IPS-11a (cell line): ENCODE measurements around the gene QRICH2.
"Not testable (repeated sequence)": the region's sequence is repeated elsewhere in the genome, so short reads cannot be mapped to it uniquely, and the experiment has no call there.

ENCODE experiments used
- H3K4me3 ChIP-seq: one replicate; pipeline ENCODE4 v1.5.1; 2013; ENCODE audit warnings: low read depth, low read length, control low read depth

The QRICH2 gene

GRCh38 chr17:76268015-76268749 is 39.9 kb downstream of the QRICH2 start:
- H3K4me3 ChIP-seq: no peak overlapping the region

DNA sequence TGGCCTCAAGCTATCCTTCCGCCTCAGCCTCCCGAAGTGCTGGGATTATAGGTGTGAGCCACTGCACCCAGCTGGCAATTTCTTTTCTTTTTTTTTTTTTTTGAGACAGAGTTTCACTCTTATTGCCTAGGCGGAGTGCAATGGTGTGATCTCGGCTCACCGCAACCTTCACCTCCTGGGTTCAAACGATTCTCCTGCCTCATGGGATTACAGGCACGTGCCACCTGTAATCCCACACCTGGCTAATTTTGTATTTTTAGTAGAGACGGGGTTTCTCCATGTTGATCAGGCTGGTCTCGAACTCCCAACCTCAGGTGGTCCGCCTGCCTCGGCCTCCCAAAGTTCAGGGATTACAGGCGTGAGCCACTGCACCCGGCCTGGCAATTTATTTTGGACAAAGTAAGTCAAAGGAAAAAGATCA is 40.5 kb downstream of the QRICH2 start:
- not testable (repeated sequence) for H3K4me3 ChIP-seq

- no peak overlapping the region for H3K4me3 ChIP-seq
These were observed 41.0 kb downstream of the QRICH2 start for GRCh38 chr17:76267051-76267576.

DNA sequence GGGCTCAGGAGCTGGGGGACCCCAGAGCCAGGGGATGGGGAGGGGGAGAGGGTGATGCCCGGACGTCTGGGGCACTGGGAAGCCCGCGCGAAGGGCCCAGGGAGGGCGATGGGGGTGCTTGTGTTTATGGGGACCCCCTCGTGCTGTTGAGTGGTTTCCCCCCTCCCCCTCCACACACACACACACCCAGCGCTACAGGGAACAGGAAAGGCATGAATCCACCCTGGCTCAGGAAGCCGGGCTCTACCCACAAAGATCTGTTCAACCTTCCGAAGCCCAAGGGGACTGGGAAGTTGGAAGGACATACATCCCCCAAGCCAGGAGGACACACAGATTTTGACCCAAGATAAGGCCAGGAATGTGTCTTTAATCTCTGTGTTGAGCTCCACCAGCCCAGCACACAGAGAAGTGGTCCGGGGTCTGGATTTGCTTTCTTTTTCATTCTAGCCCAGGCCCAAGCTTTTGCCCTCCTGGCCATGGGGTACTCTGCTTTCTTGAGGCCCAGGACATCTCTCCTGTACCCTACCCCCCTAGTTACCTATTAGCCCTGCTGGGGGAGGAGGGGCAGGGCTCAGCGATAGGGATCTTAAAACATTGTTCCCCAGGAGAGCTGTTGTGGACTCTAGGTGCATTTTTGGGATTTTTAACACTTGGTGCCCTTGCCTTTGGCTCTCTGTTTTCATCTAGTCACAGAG is 41.7 kb downstream of the QRICH2 start:
- peak overlapping the region; percentile 67 for H3K4me3 ChIP-seq

GRCh38 chr17:76265624-76266243 is 42.3 kb downstream of the QRICH2 start:
- peak overlapping the region; percentile 67 for H3K4me3 ChIP-seq

GRCh38 chr17:76264755-76265623 is 43.1 kb downstream of the QRICH2 start, which contains the start of gene UBALD2:
Gene UBALD2, plus strand, starts transcription at chr17:76265348. Its CDS starts 158 bp downstream, at chr17:76265506.
- H3K4me3 ChIP-seq: peak within 1 kb of the TSS; percentile 67

DNA sequence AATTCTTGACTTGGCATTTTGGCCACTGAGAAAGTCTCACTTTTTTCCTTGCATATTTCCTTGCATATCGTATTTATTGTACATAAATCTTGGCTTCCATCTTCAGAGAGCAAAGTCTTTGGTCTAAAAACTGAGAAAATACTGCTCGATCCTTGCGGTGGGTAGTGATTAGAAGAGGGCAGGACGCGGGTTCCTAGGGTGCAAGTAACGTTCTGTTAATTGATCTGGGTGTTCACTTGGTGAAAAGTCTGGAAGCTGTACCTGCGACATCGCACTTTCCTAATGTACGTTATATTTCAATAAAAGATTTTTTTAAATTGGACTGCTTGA is 43.7 kb downstream of the QRICH2 start:
- H3K4me3 ChIP-seq: no peak overlapping the region

- H3K4me3 ChIP-seq: no peak overlapping the region
These were observed 44.2 kb downstream of the QRICH2 start for GRCh38 chr17:76263896-76264295.

DNA sequence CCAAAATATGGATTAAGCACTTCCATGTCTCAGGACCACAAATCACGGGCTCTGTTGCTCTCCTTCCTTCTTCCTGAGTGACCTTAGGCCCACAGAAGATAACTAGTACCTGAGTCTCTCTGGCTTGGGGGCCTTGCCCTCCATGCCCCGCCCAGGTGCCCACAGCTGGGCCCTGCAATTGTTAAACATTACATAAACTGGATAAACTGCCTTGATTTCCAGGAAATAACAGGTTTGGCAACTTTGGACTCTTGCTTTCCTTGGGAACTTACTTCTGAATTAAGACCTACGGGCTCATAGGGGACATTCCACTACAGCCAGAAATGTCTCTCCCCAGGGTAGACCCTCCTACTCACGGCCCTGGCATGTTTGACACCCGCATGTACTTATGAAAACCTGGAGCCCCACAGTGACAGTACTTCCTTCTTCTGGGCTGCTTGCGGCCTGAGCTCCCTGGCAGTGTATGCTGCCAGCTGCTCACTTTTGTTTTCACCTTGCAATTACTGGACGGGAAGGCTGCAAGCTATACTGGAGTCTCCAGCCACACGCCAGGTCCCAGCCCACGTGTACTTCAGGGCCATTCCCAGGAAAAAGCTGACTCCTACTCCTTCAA is 45.2 kb downstream of the QRICH2 start:
- H3K4me3 ChIP-seq: no peak overlapping the region

DNA sequence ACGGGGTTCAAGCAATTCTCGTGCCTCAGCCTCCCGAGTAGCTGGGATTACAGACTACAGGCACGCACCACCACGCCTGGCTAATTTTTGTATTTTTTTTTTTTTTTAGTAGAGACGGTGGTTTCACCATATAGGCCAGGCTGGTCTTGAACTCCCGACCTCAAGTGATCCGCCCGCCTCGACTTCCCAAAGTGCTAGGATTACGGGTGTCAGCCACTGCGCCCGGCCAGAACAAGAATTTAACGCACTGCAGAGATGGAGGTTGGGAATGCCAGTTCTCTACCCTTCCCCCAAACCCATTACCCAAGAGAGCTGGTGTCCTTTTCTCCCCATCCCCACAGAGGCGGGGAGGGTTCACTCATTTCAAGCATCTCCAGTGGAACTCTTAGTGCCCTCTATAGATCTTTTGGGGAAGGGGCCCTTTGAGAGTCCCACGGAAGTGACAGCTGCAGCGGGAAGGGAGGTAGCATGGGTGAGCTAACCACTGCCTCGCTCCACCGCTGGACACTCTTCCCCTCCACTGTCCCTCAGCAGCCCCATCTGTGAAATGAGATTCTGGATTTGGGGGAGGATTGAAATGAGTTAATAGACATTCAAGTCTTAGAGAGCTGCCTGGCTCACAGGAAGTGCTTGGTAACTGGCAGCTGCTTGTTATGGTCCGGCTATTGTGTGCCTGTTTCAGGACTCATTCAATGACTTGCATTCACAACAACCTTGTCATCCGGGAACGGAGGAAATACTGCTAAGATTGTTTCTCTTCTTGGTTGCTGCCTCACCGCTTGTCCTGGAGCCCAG is 46.5 kb downstream of the QRICH2 start:
- no peak overlapping the region for H3K4me3 ChIP-seq

GRCh38 chr17:76260669-76261068 is 47.4 kb downstream of the QRICH2 start:
- no peak overlapping the region for H3K4me3 ChIP-seq

- no peak overlapping the region for H3K4me3 ChIP-seq
These were observed 47.9 kb downstream of the QRICH2 start for GRCh38 chr17:76260220-76260619.

DNA sequence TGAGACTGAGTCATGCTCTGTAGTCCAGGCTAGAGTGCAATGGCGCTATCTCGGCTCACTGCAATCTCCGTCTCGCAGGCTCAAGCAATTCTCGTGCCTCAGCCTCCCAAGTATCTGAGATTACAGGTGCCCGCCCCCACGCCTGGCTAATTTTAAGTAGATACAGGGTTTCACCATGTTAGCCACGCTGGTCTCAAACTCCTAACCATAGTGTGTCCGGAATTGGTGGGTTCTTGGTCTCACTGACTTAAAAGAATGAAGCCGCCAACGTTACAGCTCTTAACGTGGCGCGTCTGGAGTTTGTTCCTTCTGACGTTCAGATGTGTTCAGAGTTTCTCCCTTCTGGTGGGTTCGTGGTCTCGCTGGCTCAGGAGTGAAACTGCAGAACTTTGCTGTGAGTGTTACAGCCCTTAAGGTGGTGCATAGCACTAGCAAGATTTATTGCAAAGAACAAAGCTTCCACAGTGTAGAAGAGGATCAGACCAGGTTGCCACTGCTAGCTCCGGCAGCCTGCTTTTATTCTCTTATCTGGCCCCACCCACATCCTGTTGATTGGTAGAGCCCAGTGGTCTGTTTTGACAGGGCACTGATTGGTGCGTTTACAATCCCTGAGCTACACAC is 51.5 kb downstream of the QRICH2 start:
- H3K4me3 ChIP-seq: not testable (repeated sequence)

GRCh38 chr17:76255801-76256429 is 52.2 kb downstream of the QRICH2 start:
- H3K4me3 ChIP-seq: no peak overlapping the region

DNA sequence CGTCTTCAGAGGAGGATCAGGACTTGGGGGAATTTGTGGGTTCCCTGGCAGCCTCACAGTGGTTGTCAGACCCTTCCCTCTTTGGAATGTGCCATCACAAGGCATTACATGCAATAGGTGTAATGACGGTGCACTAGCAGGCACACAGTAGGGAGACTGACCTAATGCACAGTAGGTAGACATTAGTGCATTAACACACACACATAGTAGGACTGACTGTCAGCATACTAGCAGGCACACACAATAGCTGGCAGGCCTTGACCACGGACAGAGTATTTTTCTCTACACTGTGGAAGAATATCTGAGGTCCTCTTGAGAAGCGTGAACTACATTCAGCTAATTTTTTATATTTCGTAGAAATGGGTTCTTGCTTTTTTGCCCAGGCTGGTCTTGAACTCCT is 53.8 kb downstream of the QRICH2 start:
- H3K4me3 ChIP-seq: no peak overlapping the region

GRCh38 chr17:76253841-76254240 is 54.2 kb downstream of the QRICH2 start:
- no peak overlapping the region for H3K4me3 ChIP-seq

GRCh38 chr17:76252967-76253766 is 54.9 kb downstream of the QRICH2 start:
- H3K4me3 ChIP-seq: not testable (repeated sequence)
